ENCODE measurements around the gene PDE7B. TPM values are rescaled to one million over a fixed set of nuclear protein-coding genes. Genes with fewer than 3 reads are reported as not detected.

Gene PDE7B
- total RNA-seq, 2 experiments from 2014 or later = not detected

DNA sequence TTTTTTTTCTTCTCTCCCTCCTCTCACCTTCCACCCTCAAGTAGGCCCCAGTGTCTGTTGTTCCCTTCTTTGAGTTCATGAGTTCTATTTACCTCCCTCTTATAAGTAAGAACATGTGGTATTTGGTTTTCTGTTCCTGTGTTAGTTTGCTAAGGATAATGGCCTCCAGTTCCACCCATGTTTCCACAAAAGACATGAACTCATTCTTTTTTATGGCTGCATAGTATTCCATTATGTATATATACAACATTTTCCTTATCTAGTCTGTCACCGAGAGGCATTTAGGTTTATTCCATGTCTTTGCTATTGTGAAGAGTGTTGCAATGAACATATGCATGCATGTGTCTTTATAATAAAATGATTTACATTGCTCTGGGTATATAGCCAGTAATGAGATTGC is 147.9 kb downstream of the PDE7B start:
- Histone ChIP-seq H3K9me3 (ENCODE audit: low read length) (no peaks in the 10 kb centered on the region), H3K9me2 (ENCODE audit: insufficient read depth, low read length) (no peaks in the 10 kb centered on the region), H3K79me2 (ENCODE audit: insufficient read depth, low read depth, low read length) (no peaks in the 10 kb centered on the region), H3K36me3 (ENCODE audit: insufficient read depth, low read length) (no peaks in the 10 kb centered on the region), H3K4me3 (ENCODE audit: low read depth, low read length, poor library complexity, severe bottlenecking) (no peak overlapping the region), H3K4me1 (ENCODE audit: insufficient read depth, low read length, poor library complexity, severe bottlenecking) (no peaks in the 10 kb centered on the region), H3K27ac (ENCODE audit: low read depth, low read length, poor library complexity, severe bottlenecking) (no peak overlapping the region), H4K20me1 (ENCODE audit: insufficient read depth, low read length) (no peaks in the 10 kb centered on the region), H2AFZ (ENCODE audit: low read length) (no peak overlapping the region), H3K4me2 (ENCODE audit: low read length) (no peak overlapping the region)
- ChIA-PET CTCF (ENCODE audit: unreplicated experiment) (no interaction called here), POLR2A (no interaction called here)
- TF ChIP-seq, protein P1, sequence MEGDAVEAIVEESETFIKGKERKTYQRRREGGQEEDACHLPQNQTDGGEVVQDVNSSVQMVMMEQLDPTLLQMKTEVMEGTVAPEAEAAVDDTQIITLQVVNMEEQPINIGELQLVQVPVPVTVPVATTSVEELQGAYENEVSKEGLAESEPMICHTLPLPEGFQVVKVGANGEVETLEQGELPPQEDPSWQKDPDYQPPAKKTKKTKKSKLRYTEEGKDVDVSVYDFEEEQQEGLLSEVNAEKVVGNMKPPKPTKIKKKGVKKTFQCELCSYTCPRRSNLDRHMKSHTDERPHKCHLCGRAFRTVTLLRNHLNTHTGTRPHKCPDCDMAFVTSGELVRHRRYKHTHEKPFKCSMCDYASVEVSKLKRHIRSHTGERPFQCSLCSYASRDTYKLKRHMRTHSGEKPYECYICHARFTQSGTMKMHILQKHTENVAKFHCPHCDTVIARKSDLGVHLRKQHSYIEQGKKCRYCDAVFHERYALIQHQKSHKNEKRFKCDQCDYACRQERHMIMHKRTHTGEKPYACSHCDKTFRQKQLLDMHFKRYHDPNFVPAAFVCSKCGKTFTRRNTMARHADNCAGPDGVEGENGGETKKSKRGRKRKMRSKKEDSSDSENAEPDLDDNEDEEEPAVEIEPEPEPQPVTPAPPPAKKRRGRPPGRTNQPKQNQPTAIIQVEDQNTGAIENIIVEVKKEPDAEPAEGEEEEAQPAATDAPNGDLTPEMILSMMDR (conservative IDR thresholded peaks at IDR 0.05; ENCODE audit: low read length) = no peak
- DNase-seq (ENCODE audit: low spot score) = no peak
- intact Hi-C loops (cut with micrococcal nuclease; ENCODE audit: unreplicated experiment) = no loop called here
- BruUV-seq (replicated peaks) = no TSS peak

DNA sequence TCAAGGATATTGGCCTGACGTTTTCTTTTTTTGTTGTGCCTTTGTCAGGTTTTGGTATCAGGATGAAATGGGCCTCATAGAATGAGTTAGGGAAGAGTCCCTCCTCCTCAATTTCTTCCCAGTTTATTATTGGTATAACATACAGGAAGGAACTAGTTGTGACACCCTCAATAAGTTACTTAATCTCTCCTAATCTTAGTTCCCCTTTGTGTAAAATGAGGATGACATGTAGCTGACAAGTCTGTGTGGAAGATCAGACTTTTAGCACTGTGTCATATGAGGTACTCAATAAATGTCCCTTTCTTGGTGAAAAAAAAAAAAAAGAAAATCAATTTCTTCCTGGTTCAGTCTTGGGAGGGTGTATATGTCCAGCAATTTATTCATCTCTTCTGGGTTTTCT is 155.8 kb downstream of the PDE7B start:
- no peak overlapping the region for H3K4me3 ChIP-seq (ENCODE audit: low read depth, low read length, poor library complexity, severe bottlenecking)
- no peak for DNase-seq (ENCODE audit: low spot score)
- H4K20me1 ChIP-seq (ENCODE audit: insufficient read depth, low read length) = no peaks in the 10 kb centered on the region
- no TSS peak for BruUV-seq (replicated peaks)
- H3K27ac ChIP-seq (ENCODE audit: low read depth, low read length, poor library complexity, severe bottlenecking) = no peak overlapping the region
- H3K36me3 ChIP-seq (ENCODE audit: insufficient read depth, low read length) = no peaks in the 10 kb centered on the region
- TF ChIP-seq, protein P1 (conservative IDR thresholded peaks at IDR 0.05; ENCODE audit: low read length) = no peak
- H3K79me2 ChIP-seq (ENCODE audit: insufficient read depth, low read depth, low read length) = no peaks in the 10 kb centered on the region
- no peak overlapping the region for H3K4me2 ChIP-seq (ENCODE audit: low read length)
- H3K9me3 ChIP-seq (ENCODE audit: low read length) = no peaks in the 10 kb centered on the region
- H3K9me2 ChIP-seq (ENCODE audit: insufficient read depth, low read length) = no peaks in the 10 kb centered on the region
- H2AFZ ChIP-seq (ENCODE audit: low read length) = no peak overlapping the region
- no peaks in the 10 kb centered on the region for H3K4me1 ChIP-seq (ENCODE audit: insufficient read depth, low read length, poor library complexity, severe bottlenecking)
- ChIA-PET POLR2A (no interaction called here), CTCF (ENCODE audit: unreplicated experiment) (no interaction called here)
- intact Hi-C loops (cut with micrococcal nuclease; ENCODE audit: unreplicated experiment) = no loop called here

DNA sequence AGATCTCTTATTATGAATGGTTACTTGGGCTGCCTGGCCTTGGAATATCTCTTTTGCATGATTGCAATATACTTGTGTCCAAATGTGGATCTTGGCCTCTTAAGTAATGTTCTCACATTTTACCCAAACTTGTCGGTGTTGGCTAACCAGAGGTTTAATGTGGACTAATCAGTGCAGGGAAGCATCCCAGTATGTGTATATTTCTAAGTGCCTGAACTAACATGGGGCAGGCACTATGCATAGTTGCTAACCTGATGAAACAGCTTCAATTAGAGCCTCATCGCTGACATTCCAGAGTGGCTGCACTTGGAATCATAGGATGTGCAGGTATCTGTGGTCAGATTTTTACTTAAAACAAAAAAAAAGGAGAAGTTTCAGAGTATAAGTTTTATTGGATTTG is 160.0 kb downstream of the PDE7B start:
- Histone ChIP-seq H3K4me3 (ENCODE audit: low read depth, low read length, poor library complexity, severe bottlenecking) (no peak overlapping the region), H3K79me2 (ENCODE audit: insufficient read depth, low read depth, low read length) (no peaks in the 10 kb centered on the region), H3K9me2 (ENCODE audit: insufficient read depth, low read length) (no peaks in the 10 kb centered on the region), H3K4me1 (ENCODE audit: insufficient read depth, low read length, poor library complexity, severe bottlenecking) (no peaks in the 10 kb centered on the region), H3K9me3 (ENCODE audit: low read length) (no peaks in the 10 kb centered on the region), H4K20me1 (ENCODE audit: insufficient read depth, low read length) (no peaks in the 10 kb centered on the region), H3K36me3 (ENCODE audit: insufficient read depth, low read length) (no peaks in the 10 kb centered on the region), H3K4me2 (ENCODE audit: low read length) (no peak overlapping the region), H2AFZ (ENCODE audit: low read length) (no peak overlapping the region), H3K27ac (ENCODE audit: low read depth, low read length, poor library complexity, severe bottlenecking) (no peak overlapping the region)
- intact Hi-C loops (cut with micrococcal nuclease; ENCODE audit: unreplicated experiment) = no loop called here
- no peak for DNase-seq (ENCODE audit: low spot score)
- no TSS peak for BruUV-seq (replicated peaks)
- POLR2A ChIA-PET = no interaction called here
- CTCF ChIA-PET (ENCODE audit: unreplicated experiment) = no interaction called here
- TF ChIP-seq, protein P1 (conservative IDR thresholded peaks at IDR 0.05; ENCODE audit: low read length) = no peak
- TF ChIP-seq EZH2phosphoT487 (IDR thresholded peaks at IDR 0.05; ENCODE audit: borderline replicate concordance, low read depth, low read length) = no peak

Measured in OCI-LY7 (cell line).